HG03342 (cell line): Measurements from ENCODE around the gene STK17B.

ENCODE experiments used
- ATAC-seq: cut with Tn5 transposase; IDR thresholded peaks from one replicate; pipeline ENCODE4 v1.9.1; 2021; ENCODE audit warnings: mild to moderate bottlenecking, moderate library complexity; ENCODE audit not compliant: unreplicated experiment

Gene STK17B

GRCh38 chr2:196184921-196185320 lies 13.5 kb upstream of the STK17B start:
- no peak for ATAC-seq

- no peak for ATAC-seq
Observed at GRCh38 chr2:196183528-196184231, 12.3 kb upstream of the STK17B start.

- ATAC-seq: no peak
Observed at GRCh38 chr2:196183172-196183473, 11.7 kb upstream of the STK17B start.

- peak; percentile 96 for ATAC-seq
Observed at GRCh38 chr2:196182439-196183171, 11.2 kb upstream of the STK17B start.

GRCh38 chr2:196181484-196181883 lies 10.1 kb upstream of the STK17B start:
- no peak for ATAC-seq

GRCh38 chr2:196177124-196177523 lies 5.7 kb upstream of the STK17B start:
- ATAC-seq: no peak

GRCh38 chr2:196176142-196176738 lies 4.9 kb upstream of the STK17B start:
- ATAC-seq: peak; percentile 70

- no peak for ATAC-seq
Observed at GRCh38 chr2:196174404-196174803, 3.0 kb upstream of the STK17B start.

GRCh38 chr2:196173505-196173904 lies 2.1 kb upstream of the STK17B start:
- ATAC-seq: no peak

GRCh38 chr2:196172951-196173350 lies 1.6 kb upstream of the STK17B start:
- no peak for ATAC-seq

GRCh38 chr2:196171946-196172345 lies 568 bp upstream of the STK17B start:
- ATAC-seq: no peak

GRCh38 chr2:196170606-196171247 lies 651 bp downstream of the STK17B start:
- peak; percentile 2 for ATAC-seq

- peak; percentile 18 for ATAC-seq
Observed at GRCh38 chr2:196170213-196170605, 1.2 kb downstream of the STK17B start.

GRCh38 chr2:196169516-196169915 lies 1.9 kb downstream of the STK17B start:
- no peak for ATAC-seq

- no peak for ATAC-seq
Observed at GRCh38 chr2:196168181-196168580, 3.2 kb downstream of the STK17B start.

- no peak for ATAC-seq
Observed at GRCh38 chr2:196167666-196168065, 3.7 kb downstream of the STK17B start.

GRCh38 chr2:196166876-196167275 lies 4.5 kb downstream of the STK17B start:
- no peak for ATAC-seq

- ATAC-seq: no peak
Observed at GRCh38 chr2:196165016-196165415, 6.4 kb downstream of the STK17B start.

- ATAC-seq: no peak
Observed at GRCh38 chr2:196163285-196163684, 8.1 kb downstream of the STK17B start.

- ATAC-seq: peak; percentile 16
Observed at GRCh38 chr2:196162586-196163175, 8.7 kb downstream of the STK17B start.

GRCh38 chr2:196160946-196161345 lies 10.4 kb downstream of the STK17B start:
- no peak for ATAC-seq
